SKM-1 treated with dmso at 0.1 percent for 144 hours (cell line): Measurements from ENCODE around the gene OCA2.
"Not testable (repeated sequence)": the region's sequence is repeated elsewhere in the genome, so short reads cannot be mapped to it uniquely, and the experiment has no call there.

Experiments used
- DNase-seq: peaks from one replicate; lab custom pipeline; 2025; ENCODE audit not compliant: unreplicated experiment; lab: John Stamatoyannopoulos, UW

Gene OCA2

GRCh38 chr15:27854601-27855000 is 244.5 kb downstream of the OCA2 start:
- DNase-seq: no peak

GRCh38 chr15:27853624-27854455 is 245.3 kb downstream of the OCA2 start:
- DNase-seq: no peak

GRCh38 chr15:27851858-27852210 is 247.3 kb downstream of the OCA2 start:
- DNase-seq: no peak

- DNase-seq: no peak
These were observed 247.9 kb downstream of the OCA2 start for GRCh38 chr15:27850981-27851857.

- no peak for DNase-seq
These were observed 249.1 kb downstream of the OCA2 start for GRCh38 chr15:27850050-27850449.

GRCh38 chr15:27848936-27849335 is 250.2 kb downstream of the OCA2 start:
- DNase-seq: not testable (repeated sequence)

- DNase-seq: no peak
These were observed 251.1 kb downstream of the OCA2 start for GRCh38 chr15:27847775-27848710.

- no peak for DNase-seq
These were observed 252.3 kb downstream of the OCA2 start for GRCh38 chr15:27846722-27847395.

- no peak for DNase-seq
These were observed 253.4 kb downstream of the OCA2 start for GRCh38 chr15:27845535-27846369.

GRCh38 chr15:27844018-27844666 is 255.0 kb downstream of the OCA2 start:
- no peak for DNase-seq

GRCh38 chr15:27843146-27843545 is 256.0 kb downstream of the OCA2 start:
- DNase-seq: no peak

GRCh38 chr15:27842526-27842925 is 256.6 kb downstream of the OCA2 start:
- no peak for DNase-seq

GRCh38 chr15:27835233-27835939 is 263.7 kb downstream of the OCA2 start:
- DNase-seq: no peak

- no peak for DNase-seq
These were observed 264.4 kb downstream of the OCA2 start for GRCh38 chr15:27834684-27835083.

GRCh38 chr15:27833974-27834373 is 265.1 kb downstream of the OCA2 start:
- DNase-seq: no peak

- DNase-seq: no peak
These were observed 265.9 kb downstream of the OCA2 start for GRCh38 chr15:27833178-27833577.

GRCh38 chr15:27832237-27832596 is 266.9 kb downstream of the OCA2 start:
- no peak for DNase-seq

GRCh38 chr15:27831384-27832236 is 267.5 kb downstream of the OCA2 start:
- no peak for DNase-seq
